GM19099 (cell line): ENCODE data around the gene ZNF774.

Experiments used
- POLR2A ChIP-seq: IDR thresholded peaks from 3 replicates; pipeline ENCODE4 v1.6.1; 2011; ENCODE audit warnings: low read depth; ENCODE audit not compliant: insufficient read length; ENCODE audit errors: extremely low read depth

Gene ZNF774

GRCh38 chr15:90400759-90401314 lies 48.8 kb downstream of the ZNF774 start:
- no peak for TF ChIP-seq POLR2A

- TF ChIP-seq POLR2A, result no peak
Measured at GRCh38 chr15:90401495-90401894, 49.4 kb downstream of the ZNF774 start.

- TF ChIP-seq POLR2A, result no peak
Measured at GRCh38 chr15:90402223-90402622, 50.1 kb downstream of the ZNF774 start.

- no peak for TF ChIP-seq POLR2A
Measured at GRCh38 chr15:90402767-90403166, 50.7 kb downstream of the ZNF774 start.

GRCh38 chr15:90405055-90405607 lies 53.0 kb downstream of the ZNF774 start:
- no peak for TF ChIP-seq POLR2A

- TF ChIP-seq POLR2A, result no peak
Measured at GRCh38 chr15:90407336-90407735, 55.3 kb downstream of the ZNF774 start.

- no peak for TF ChIP-seq POLR2A
Measured at GRCh38 chr15:90407871-90408317, 55.8 kb downstream of the ZNF774 start.

GRCh38 chr15:90408657-90409056 lies 56.6 kb downstream of the ZNF774 start:
- TF ChIP-seq POLR2A, result no peak

- no peak for TF ChIP-seq POLR2A
Measured at GRCh38 chr15:90411176-90411575, 59.1 kb downstream of the ZNF774 start.
